Endothelial cell of umbilical vein (primary cell): ENCODE measurements around the gene PAPOLA. TPM values are rescaled to one million over a fixed set of nuclear protein-coding genes. Genes with fewer than 3 reads are reported as not detected.

Experiments used
- BruUV-seq: library from RNA; stranded (reverse); fragments of 400-500 nt; replicated peaks from 2 replicates; lab custom pipeline; 2021; lab: Mats Ljungman, UMichigan
- CTCF ChIA-PET: fragments of 300-600, 350-600 bp; sonication (Branson Sonifier 250); formaldehyde crosslinking; loops from one replicate; lab custom pipeline; 2021; ENCODE audit warnings: antibody characterized with exemption, inconsistent platforms; lab: Charles Lee
- POLR2A ChIA-PET: fragments of 300-600, 350-600 bp; sonication (Branson Sonifier 250); formaldehyde crosslinking; loops from one replicate; lab custom pipeline; 2021; ENCODE audit warnings: antibody characterized with exemption, inconsistent platforms; lab: Charles Lee
- DNase-seq: peaks from one replicate; pipeline ENCODE4 v3.0.0-alpha.2; 2011; ENCODE audit warnings: low read depth, low spot score
- FAIRE-seq: peaks from 2 replicates; lab custom pipeline; 2011; peaks lifted over from hg19 to GRCh38; lab: Jason Lieb, UNC
- H2AFZ ChIP-seq: 2 replicates; pipeline ENCODE4 v1.6.0; 2012; ENCODE audit warnings: low read depth, low read length, control low read depth, inconsistent platforms
- H3K27ac ChIP-seq: 2 replicates; pipeline ENCODE4 v1.5.1; 2011; ENCODE audit warnings: low read depth, mild to moderate bottlenecking, control low read depth, low read length, moderate library complexity; ENCODE audit not compliant: insufficient read depth
- H3K27me3 ChIP-seq, 2 experiments: 2 replicates each; pipeline versions ENCODE4 v1.6.0 to v1.6.1; 2011; ENCODE audit warnings: low read length in 2 of 2, mixed read lengths in 1 of 2; ENCODE audit not compliant: control insufficient read depth in 2 of 2, insufficient read depth in 2 of 2
- H3K36me3 ChIP-seq, 2 experiments: 2 replicates in 1 of 2; 3 replicates in 1 of 2; pipeline ENCODE4 v1.5.1; 2011; ENCODE audit warnings: low read length in 2 of 2, mild to moderate bottlenecking in 1 of 2, moderate library complexity in 1 of 2; ENCODE audit not compliant: control insufficient read depth in 2 of 2, insufficient read depth in 2 of 2; ENCODE audit errors: extremely low read depth in 1 of 2
- H3K4me1 ChIP-seq: 3 replicates; pipeline ENCODE4 v1.5.1; 2011; ENCODE audit warnings: mild to moderate bottlenecking, low read length; ENCODE audit not compliant: control insufficient read depth, insufficient read depth; ENCODE audit errors: extremely low read depth
- H3K4me2 ChIP-seq: 2 replicates; pipeline ENCODE4 v1.6.1; 2011; ENCODE audit warnings: low read length, control low read depth, mixed read lengths; ENCODE audit not compliant: insufficient read depth
- H3K4me3 ChIP-seq, 3 experiments: fragments of 200-600 bp in 1 of 3; sonication (generic), shearing (Covaris generic) in 1 of 3; replicated peaks in 1 of 3; 2 replicates each; pipeline ENCODE4 v1.5.1; 2011 to 2016; ENCODE audit warnings: control low read depth in 3 of 3, low read length in 3 of 3, mild to moderate bottlenecking in 2 of 3, inconsistent platforms in 1 of 3, low read depth in 1 of 3, moderate library complexity in 1 of 3; ENCODE audit not compliant: insufficient read depth in 1 of 3
- H3K79me2 ChIP-seq: 2 replicates; pipeline ENCODE4 v1.6.0; 2012; ENCODE audit warnings: low read length, inconsistent platforms; ENCODE audit not compliant: control insufficient read depth, insufficient read depth
- H3K9ac ChIP-seq: replicated peaks from 2 replicates; pipeline ENCODE3; 2011; ENCODE audit warnings: low read length, control low read depth; ENCODE audit not compliant: insufficient read depth; ENCODE audit errors: extremely low read depth
- H3K9me1 ChIP-seq: replicated peaks from 3 replicates; pipeline ENCODE4 v1.6.0; 2011; ENCODE audit warnings: mild to moderate bottlenecking, low read length; ENCODE audit not compliant: control insufficient read depth, insufficient read depth; ENCODE audit errors: extremely low read depth
- H3K9me3 ChIP-seq: replicated peaks from 2 replicates; pipeline ENCODE4 v1.5.1; 2012; ENCODE audit warnings: low read length, inconsistent platforms; ENCODE audit not compliant: control insufficient read depth, insufficient read depth
- H4K20me1 ChIP-seq: replicated peaks from 2 replicates; pipeline ENCODE3; 2011; ENCODE audit warnings: mild to moderate bottlenecking, low read length; ENCODE audit not compliant: control insufficient read depth, insufficient read depth; ENCODE audit errors: extremely low read depth
- CTCF ChIP-seq, 2 donors: IDR thresholded peaks; 1 replicate in 1 of 2; 2 replicates in 1 of 2; pipeline ENCODE4 v1.5.1; 2011; ENCODE audit warnings: low read length in 2 of 2, mild to moderate bottlenecking in 2 of 2, moderate library complexity in 2 of 2, control low read depth in 1 of 2, inconsistent platforms in 1 of 2, low read depth in 1 of 2; ENCODE audit not compliant: insufficient read depth in 1 of 2; ENCODE audit errors: extremely low read depth in 1 of 2
- EZH2 ChIP-seq: IDR thresholded peaks from 2 replicates; pipeline ENCODE4 v1.6.1; 2012; ENCODE audit warnings: borderline replicate concordance, low read depth, mild to moderate bottlenecking, moderate library complexity, low read length, inconsistent platforms; ENCODE audit not compliant: severe bottlenecking
- FOS ChIP-seq: IDR thresholded peaks from 2 replicates; pipeline ENCODE4 v1.6.1; 2011; ENCODE audit warnings: mild to moderate bottlenecking, low read length, moderate library complexity, borderline replicate concordance; ENCODE audit not compliant: insufficient read depth
- GATA2 ChIP-seq: IDR thresholded peaks from 2 replicates; pipeline ENCODE4 v1.7.0; 2011; ENCODE audit warnings: low read depth, mild to moderate bottlenecking, moderate library complexity, mixed read lengths, low read length; ENCODE audit not compliant: insufficient read length, insufficient read depth
- JUN ChIP-seq: IDR thresholded peaks from 2 replicates; pipeline ENCODE4 v1.6.1; 2011; ENCODE audit warnings: borderline replicate concordance, low read depth; ENCODE audit not compliant: insufficient read length, insufficient read depth
- MAX ChIP-seq: IDR thresholded peaks from 2 replicates; pipeline ENCODE4 v1.6.1; 2011; ENCODE audit not compliant: insufficient read depth, insufficient read length
- MYC ChIP-seq: IDR thresholded peaks from one replicate; pipeline ENCODE4 v1.6.1; 2011; ENCODE audit warnings: mild to moderate bottlenecking, low read depth, low read length
- POLR2A ChIP-seq: IDR thresholded peaks from 2 replicates; pipeline ENCODE4 v1.6.1; 2012; ENCODE audit warnings: low read depth, mild to moderate bottlenecking, control low read depth, low read length
- POLR2AphosphoS5 ChIP-seq: IDR thresholded peaks from 2 replicates; pipeline ENCODE4 v1.6.1; 2012; ENCODE audit warnings: low read depth, mild to moderate bottlenecking, control low read depth, low read length, moderate library complexity; ENCODE audit not compliant: insufficient read depth
- dilution Hi-C: fragments of 300-500 bp; cut with MboI; formaldehyde crosslinking; loops from one replicate; pipeline ENCODE4 v1.15.0; 2019; ENCODE audit warnings: low sequenced_read_pairs; ENCODE audit not compliant: extremely low pct_ligation_motif_present
- intact Hi-C: fragments of 100-400 bp; cut with micrococcal nuclease; formaldehyde crosslinking; loops from one replicate; pipeline ENCODE4 v1.10.0; 2022
- polyA plus RNA-seq, 4 experiments: library from polyadenylated mRNA; depleted of rRNA in 3 of 4; stranded (reverse) in 3 of 4; unstranded in 1 of 4; fragments of >200 nt; gene quantifications; 2 replicates each; pipeline versions ENCODE4 v1.2.1 to v1.2.3, GENCODE V29; 2011 to 2012; ENCODE audit warnings: missing spikeins in 1 of 4
- total RNA-seq: library from RNA; stranded (reverse); gene quantifications from 2 replicates; pipeline ENCODE4 v1.2.3, GENCODE V29; 2021

PAPOLA gene
- total and polyA plus RNA-seq, 2 donors (not counting 3 experiments of a cell fraction or from before 2014, with no cell fraction given): 75.4 to 184 TPM

- no peak overlapping the region for H3K4me2 ChIP-seq
- no peaks in the 10 kb centered on the region for H3K36me3 ChIP-seq
- no peaks in the 10 kb centered on the region for H3K9me3 ChIP-seq
- H3K4me1 ChIP-seq: no peaks in the 10 kb centered on the region
- H3K27ac ChIP-seq: no peak overlapping the region
- POLR2A ChIA-PET: no interaction called here
- no peaks in the 10 kb centered on the region for H4K20me1 ChIP-seq
- dilution Hi-C loops: no loop called here
- TF ChIP-seq EZH2 (no peak), FOS (no peak), GATA2 (no peak), MAX (no peak), POLR2AphosphoS5 (no peak), MYC (no peak), CTCF (IDR thresholded peaks at IDR 0.05; ENCODE audit: extremely low read depth in 1 of 2, insufficient read depth in 1 of 2, low read depth in 1 of 2, low read length in 2 of 2) (no peak), JUN (no peak), POLR2A (no peak)
- H3K9me1 ChIP-seq: no peaks in the 10 kb centered on the region
- DNase-seq: no peak
- no peak overlapping the region for H2AFZ ChIP-seq
- BruUV-seq: no TSS peak
- H3K9ac ChIP-seq: no peak overlapping the region
- no peaks in the 10 kb centered on the region for H3K79me2 ChIP-seq
- FAIRE-seq: no peak
- no peak overlapping the region for H3K4me3 ChIP-seq
- intact Hi-C loops: no loop called here
- CTCF ChIA-PET: no interaction called here
- H3K27me3 ChIP-seq: no peaks in the 10 kb centered on the region
These were observed 46.6 kb upstream of the PAPOLA start for GRCh38 chr14:96455588-96455987.
